GM21723 (cell line): ENCODE measurements around the gene BNIP2.
"Not testable (repeated sequence)": the region's sequence is repeated elsewhere in the genome, so short reads cannot be mapped to it uniquely, and the experiment has no call there.

Experiments used
- ATAC-seq: cut with Tn5 transposase; IDR thresholded peaks from one replicate; pipeline ENCODE4 v1.9.1; 2021; ENCODE audit warnings: mild to moderate bottlenecking, moderate library complexity; ENCODE audit not compliant: unreplicated experiment

The BNIP2 gene

GRCh38 chr15:59688782-59689625 lies at the start of gene BNIP2:
Gene BNIP2 (minus strand): TSS chr15:59689320. CDS start chr15:59682457, 6,863 bp downstream.
- ATAC-seq, result peak; percentile 82

- no peak for ATAC-seq
Measured at GRCh38 chr15:59738676-59739075, 49.6 kb upstream of the BNIP2 start.

GRCh38 chr15:59736181-59736580 lies 47.1 kb upstream of the BNIP2 start:
- no peak for ATAC-seq

GRCh38 chr15:59725151-59725486 lies 36.0 kb upstream of the BNIP2 start:
- no peak for ATAC-seq

GRCh38 chr15:59723687-59724346 lies 34.7 kb upstream of the BNIP2 start:
- ATAC-seq, result no peak

GRCh38 chr15:59722476-59722875 lies 33.4 kb upstream of the BNIP2 start:
- ATAC-seq, result no peak

- ATAC-seq, result no peak
Measured at GRCh38 chr15:59722037-59722436, 32.9 kb upstream of the BNIP2 start.

- no peak for ATAC-seq
Measured at GRCh38 chr15:59721411-59721810, 32.3 kb upstream of the BNIP2 start.

GRCh38 chr15:59713177-59713576 lies 24.1 kb upstream of the BNIP2 start:
- ATAC-seq, result no peak

GRCh38 chr15:59711451-59712243 lies 22.5 kb upstream of the BNIP2 start:
- ATAC-seq, result no peak

GRCh38 chr15:59707619-59708018 lies 18.5 kb upstream of the BNIP2 start:
- no peak for ATAC-seq

- ATAC-seq, result no peak
Measured at GRCh38 chr15:59703979-59704796, 15.1 kb upstream of the BNIP2 start.

GRCh38 chr15:59702351-59702750 lies 13.2 kb upstream of the BNIP2 start:
- ATAC-seq, result no peak

GRCh38 chr15:59701880-59702279 lies 12.8 kb upstream of the BNIP2 start:
- ATAC-seq, result no peak

GRCh38 chr15:59699810-59700431 lies 10.8 kb upstream of the BNIP2 start:
- ATAC-seq, result no peak

- ATAC-seq, result not testable (repeated sequence)
Measured at GRCh38 chr15:59698065-59698464, 8.9 kb upstream of the BNIP2 start.

- ATAC-seq, result no peak
Measured at GRCh38 chr15:59696332-59696731, 7.2 kb upstream of the BNIP2 start.

- no peak for ATAC-seq
Measured at GRCh38 chr15:59694779-59695178, 5.7 kb upstream of the BNIP2 start.

- ATAC-seq, result no peak
Measured at GRCh38 chr15:59691194-59691805, 2.2 kb upstream of the BNIP2 start.
